Mesenchymal stem cell (in vitro differentiated cells and primary cell): ENCODE results near the gene PSME2.

Experiments used
- DNase-seq: peaks from one replicate; pipeline ENCODE4 v3.0.0-alpha.2; 2013
- H2AFZ ChIP-seq: one replicate; pipeline ENCODE4 v1.6.1; 2013; ENCODE audit warnings: low read depth, mild to moderate bottlenecking, control low read depth, inconsistent platforms, low read length, moderate library complexity
- H2AK5ac ChIP-seq: 2 replicates; pipeline ENCODE4 v1.6.1; 2013; ENCODE audit warnings: low read length, moderate library complexity, mild to moderate bottlenecking, inconsistent platforms; ENCODE audit not compliant: severe bottlenecking
- H2BK120ac ChIP-seq: one replicate; pipeline ENCODE4 v1.6.1; 2013; ENCODE audit warnings: low read depth, mild to moderate bottlenecking, inconsistent platforms, low read length, moderate library complexity
- H2BK12ac ChIP-seq, 2 experiments: one replicate each; pipeline ENCODE4 v1.6.1; 2013; ENCODE audit warnings: inconsistent platforms in 2 of 2, low read length in 2 of 2, mild to moderate bottlenecking in 2 of 2, moderate library complexity in 2 of 2, control low read depth in 1 of 2
- H2BK15ac ChIP-seq: one replicate; pipeline ENCODE4 v1.6.1; 2013; ENCODE audit warnings: mild to moderate bottlenecking, low read depth, inconsistent platforms; ENCODE audit not compliant: poor library complexity, severe bottlenecking
- H2BK5ac ChIP-seq: 2 replicates; pipeline ENCODE4 v1.6.1; 2013; ENCODE audit warnings: low read depth, mild to moderate bottlenecking, low read length, control low read depth, inconsistent platforms; ENCODE audit not compliant: poor library complexity, severe bottlenecking
- H3K14ac ChIP-seq, 2 experiments: one replicate each; pipeline ENCODE4 v1.6.1; 2013; ENCODE audit warnings: inconsistent platforms in 2 of 2, low read length in 2 of 2, control low read depth in 1 of 2, mild to moderate bottlenecking in 1 of 2, moderate library complexity in 1 of 2
- H3K18ac ChIP-seq, 2 experiments: one replicate each; pipeline ENCODE4 v1.6.1; 2013; ENCODE audit warnings: inconsistent platforms in 2 of 2, low read length in 2 of 2, control low read depth in 1 of 2, low read depth in 1 of 2, mild to moderate bottlenecking in 1 of 2
- H3K23ac ChIP-seq, 2 experiments: one replicate each; pipeline ENCODE4 v1.6.1; 2013; ENCODE audit warnings: inconsistent platforms in 2 of 2, low read length in 2 of 2, mild to moderate bottlenecking in 2 of 2, moderate library complexity in 2 of 2, control low read depth in 1 of 2
- H3K27ac ChIP-seq: 2 replicates; pipeline ENCODE4 v1.5.1; 2013; ENCODE audit warnings: mild to moderate bottlenecking, moderate library complexity, low read length, control low read depth, inconsistent platforms; ENCODE audit not compliant: poor library complexity, severe bottlenecking
- H3K27me3 ChIP-seq, 2 experiments: 2 replicates each; pipeline versions ENCODE4 v1.6.1 to v1.7.0; 2013; ENCODE audit warnings: low read length in 2 of 2, mild to moderate bottlenecking in 2 of 2, moderate library complexity in 2 of 2, control low read depth in 1 of 2, inconsistent platforms in 1 of 2; ENCODE audit not compliant: control insufficient read depth in 1 of 2, insufficient read depth in 1 of 2
- H3K36me3 ChIP-seq, 2 experiments: 2 replicates each; pipeline versions ENCODE4 v1.6.1 to v1.7.0; 2013; ENCODE audit warnings: low read length in 2 of 2, control low read depth in 1 of 2, inconsistent platforms in 1 of 2, low read depth in 1 of 2, mild to moderate bottlenecking in 1 of 2; ENCODE audit not compliant: insufficient read depth in 2 of 2, control insufficient read depth in 1 of 2
- H3K4ac ChIP-seq, 2 experiments: one replicate each; pipeline ENCODE4 v1.6.1; 2013; ENCODE audit warnings: inconsistent platforms in 2 of 2, low read length in 2 of 2, mild to moderate bottlenecking in 2 of 2, moderate library complexity in 2 of 2, control low read depth in 1 of 2, low read depth in 1 of 2
- H3K4me1 ChIP-seq: 2 replicates; pipeline ENCODE4 v1.6.1; 2013; ENCODE audit warnings: low read depth, low read length, control low read depth; ENCODE audit not compliant: control insufficient read depth, insufficient read depth
- H3K4me2 ChIP-seq: 2 replicates; pipeline ENCODE4 v1.6.1; 2013; ENCODE audit warnings: low read length, mild to moderate bottlenecking, inconsistent platforms; ENCODE audit not compliant: poor library complexity, severe bottlenecking
- H3K4me3 ChIP-seq, 2 experiments: 2 replicates each; pipeline versions ENCODE4 v1.5.1 to v1.7.0; 2013; ENCODE audit warnings: low read length in 2 of 2, mild to moderate bottlenecking in 2 of 2, control low read depth in 1 of 2, low read depth in 1 of 2; ENCODE audit not compliant: insufficient read depth in 1 of 2
- H3K79me1 ChIP-seq: replicated peaks from 2 replicates; pipeline ENCODE4 v1.6.1; 2013; ENCODE audit warnings: mild to moderate bottlenecking, control low read depth, low read length, inconsistent platforms; ENCODE audit not compliant: poor library complexity, severe bottlenecking
- H3K9ac ChIP-seq: 2 replicates; pipeline ENCODE4 v1.7.0; 2013; ENCODE audit warnings: mild to moderate bottlenecking, low read length, moderate library complexity
- H3K9me3 ChIP-seq: 2 replicates; pipeline ENCODE4 v1.7.0; 2013; ENCODE audit warnings: mild to moderate bottlenecking, low read length; ENCODE audit not compliant: control insufficient read depth
- H4K8ac ChIP-seq: one replicate; pipeline ENCODE4 v1.6.1; 2013; ENCODE audit warnings: inconsistent platforms, mild to moderate bottlenecking, low read length, moderate library complexity
- H4K91ac ChIP-seq: one replicate; pipeline ENCODE4 v1.6.1; 2013; ENCODE audit warnings: mild to moderate bottlenecking, low read length, inconsistent platforms
- WGBS: methylation state at CpG from one replicate; pipeline ENCODE4 v1.1.7; 2013; ENCODE audit warnings: mixed read lengths; 5-methylcytosine and 5-hydroxymethylcytosine counted together

PSME2 gene

DNA sequence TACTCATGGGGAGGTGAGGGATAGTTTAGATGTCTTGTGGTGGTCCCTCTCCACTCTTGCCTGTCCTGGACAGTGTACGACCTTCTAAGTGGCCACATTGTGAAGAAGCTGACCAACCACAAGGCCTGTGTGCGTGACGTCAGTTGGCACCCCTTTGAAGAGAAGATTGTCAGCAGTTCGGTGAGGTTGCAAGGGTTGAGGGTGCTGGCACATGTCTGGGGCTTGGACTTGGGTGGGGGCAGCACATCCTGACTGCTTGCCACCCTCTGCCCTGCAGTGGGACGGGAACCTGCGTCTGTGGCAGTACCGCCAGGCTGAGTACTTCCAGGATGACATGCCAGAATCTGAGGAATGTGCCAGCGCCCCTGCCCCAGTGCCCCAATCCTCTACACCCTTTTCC lies 23.5 kb downstream of the PSME2 start:
- Histone ChIP-seq H2AFZ (no peak overlapping the region), H3K27ac (no peak overlapping the region), H2AK5ac (no peak overlapping the region), H3K23ac (no peak overlapping the region), H3K9me3 (no peaks in the 10 kb centered on the region), H4K8ac (no peak overlapping the region), H3K9ac (no peak overlapping the region), H2BK15ac (no peak overlapping the region), H3K4me1 (no peaks in the 10 kb centered on the region), H2BK12ac (no peak overlapping the region), H3K18ac (no peak overlapping the region), H4K91ac (no peak overlapping the region), H2BK120ac (no peak overlapping the region), H3K4ac (no peak overlapping the region), H3K36me3 (peaks cover 57 to 59% of the 10 kb centered on the region in 2 experiments), H3K14ac (no peak overlapping the region), H3K4me3 (no peak overlapping the region), H3K27me3 (no peaks in the 10 kb centered on the region), H3K79me1 (peaks cover 4% of the 10 kb centered on the region), H2BK5ac (no peak overlapping the region), H3K4me2 (no peak overlapping the region)
- DNase-seq: no peak
- 96% methylated on average over 7 of the region's 8 CpGs for WGBS

DNA sequence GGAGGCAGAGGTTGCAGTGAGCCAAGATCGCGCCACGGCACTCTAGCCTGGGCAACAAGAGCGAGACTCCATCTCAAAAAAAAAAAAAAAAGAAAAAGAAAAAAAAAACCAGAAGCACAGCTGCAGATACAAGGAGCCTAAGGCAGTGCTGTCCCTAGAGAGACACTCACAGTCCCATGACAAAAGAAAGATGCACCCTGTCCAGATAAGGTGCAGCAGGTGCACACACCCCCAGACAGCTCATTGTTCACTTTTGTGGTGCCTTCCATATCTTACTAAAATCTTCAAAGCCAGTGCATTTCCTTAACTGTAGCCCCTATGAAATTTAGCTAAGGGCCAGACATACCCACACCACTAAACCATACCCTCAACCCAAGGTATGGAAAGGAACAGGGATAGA lies 24.0 kb downstream of the PSME2 start:
- WGBS: 100% methylated on average over 4 of the region's 4 CpGs
- no peak for DNase-seq
- no peak overlapping the region for H3K27ac ChIP-seq

DNA sequence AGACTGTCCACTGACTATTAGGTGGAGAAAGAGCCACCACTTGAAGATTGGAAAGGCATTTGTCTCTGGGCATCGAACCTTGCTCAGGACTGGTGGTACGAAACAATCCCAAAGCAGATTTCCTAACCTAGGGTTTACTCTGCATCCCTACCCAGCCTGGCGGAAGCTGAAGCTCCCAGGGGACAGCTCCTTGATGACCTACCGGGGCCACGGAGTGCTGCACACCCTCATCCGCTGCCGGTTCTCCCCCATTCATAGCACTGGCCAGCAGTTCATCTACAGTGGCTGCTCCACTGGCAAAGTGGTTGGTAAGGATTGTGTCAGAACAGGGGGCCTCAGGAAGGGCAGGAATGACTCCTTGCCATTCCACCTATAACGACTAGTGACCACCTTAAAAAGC lies 25.2 kb downstream of the PSME2 start:
- Histone ChIP-seq H2AK5ac (no peak overlapping the region), H3K18ac (no peak overlapping the region), H2BK120ac (no peak overlapping the region), H4K8ac (no peak overlapping the region), H3K4me2 (no peak overlapping the region), H2AFZ (no peak overlapping the region), H3K36me3 (peaks cover 66 to 68% of the 10 kb centered on the region in 2 experiments), H3K23ac (no peak overlapping the region), H3K4me1 (peaks cover 2% of the 10 kb centered on the region), H2BK12ac (no peak overlapping the region), H3K27me3 (no peaks in the 10 kb centered on the region), H3K14ac (no peak overlapping the region), H3K79me1 (peaks cover 17% of the 10 kb centered on the region), H3K27ac (no peak overlapping the region), H3K4ac (no peak overlapping the region), H3K9ac (no peak overlapping the region), H3K4me3 (peak overlapping the region in 1 of 2 experiments; percentile 15), H3K9me3 (no peaks in the 10 kb centered on the region), H2BK5ac (no peak overlapping the region), H4K91ac (no peak overlapping the region), H2BK15ac (no peak overlapping the region)
- no peak for DNase-seq
- 100% methylated on average over 2 of the region's 8 CpGs for WGBS

More for the DNA sequence above, 24.0 kb downstream of the PSME2 start:
- no peak overlapping the region for H3K18ac ChIP-seq
- no peak overlapping the region for H3K14ac ChIP-seq
- H2AFZ ChIP-seq: no peak overlapping the region
- no peak overlapping the region for H2BK15ac ChIP-seq
- no peak overlapping the region for H2BK120ac ChIP-seq
- H3K4ac ChIP-seq: no peak overlapping the region
- H4K8ac ChIP-seq: no peak overlapping the region
- no peak overlapping the region for H3K23ac ChIP-seq
- H3K9me3 ChIP-seq: no peaks in the 10 kb centered on the region
- no peak overlapping the region for H3K4me2 ChIP-seq
- H3K36me3 ChIP-seq: peaks cover 61% of the 10 kb centered on the region in 2 experiments
- no peak overlapping the region for H3K9ac ChIP-seq
- no peaks in the 10 kb centered on the region for H3K27me3 ChIP-seq
- no peak overlapping the region for H2BK12ac ChIP-seq
- H3K79me1 ChIP-seq: peaks cover 7% of the 10 kb centered on the region
- H3K4me3 ChIP-seq: no peak overlapping the region
- no peak overlapping the region for H2AK5ac ChIP-seq
- no peaks in the 10 kb centered on the region for H3K4me1 ChIP-seq
- H4K91ac ChIP-seq: no peak overlapping the region
- no peak overlapping the region for H2BK5ac ChIP-seq

DNA sequence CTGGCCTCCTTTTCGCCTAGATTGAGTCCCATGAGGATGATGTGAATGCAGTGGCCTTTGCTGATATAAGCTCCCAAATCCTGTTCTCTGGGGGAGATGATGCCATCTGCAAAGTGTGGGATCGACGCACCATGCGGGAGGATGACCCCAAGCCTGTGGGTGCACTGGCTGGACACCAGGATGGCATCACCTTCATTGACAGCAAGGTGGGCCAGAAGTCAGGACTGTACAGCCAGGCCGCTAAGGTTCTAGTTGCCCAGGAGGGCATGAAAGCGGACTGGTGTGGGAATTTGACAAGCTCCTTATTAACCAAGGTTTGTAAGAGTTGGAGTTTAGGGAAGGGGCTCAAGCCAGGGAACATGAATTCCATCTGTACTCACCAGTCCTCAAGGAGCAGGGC lies 26.7 kb downstream of the PSME2 start:
- no peaks in the 10 kb centered on the region for H3K9me3 ChIP-seq
- H2BK5ac ChIP-seq: no peak overlapping the region
- H2AFZ ChIP-seq: no peak overlapping the region
- no peak overlapping the region for H2AK5ac ChIP-seq
- H3K14ac ChIP-seq: no peak overlapping the region
- H3K27ac ChIP-seq: no peak overlapping the region
- no peak overlapping the region for H2BK120ac ChIP-seq
- no peak overlapping the region for H3K4ac ChIP-seq
- H2BK15ac ChIP-seq: no peak overlapping the region
- WGBS: 96% methylated on average over 6 of the region's 6 CpGs
- H4K8ac ChIP-seq: no peak overlapping the region
- no peak overlapping the region for H4K91ac ChIP-seq
- H3K4me3 ChIP-seq: no peak overlapping the region
- DNase-seq: no peak
- H3K4me1 ChIP-seq: peaks cover 7% of the 10 kb centered on the region
- no peak overlapping the region for H3K4me2 ChIP-seq
- peaks cover 64 to 68% of the 10 kb centered on the region in 2 experiments for H3K36me3 ChIP-seq
- H3K9ac ChIP-seq: no peak overlapping the region
- H2BK12ac ChIP-seq: no peak overlapping the region
- H3K79me1 ChIP-seq: peaks cover 25% of the 10 kb centered on the region
- H3K27me3 ChIP-seq: no peaks in the 10 kb centered on the region
- no peak overlapping the region for H3K23ac ChIP-seq
- no peak overlapping the region for H3K18ac ChIP-seq
